ENCODE results near the gene CRTC1. TPM values are rescaled to one million over a fixed set of nuclear protein-coding genes. Genes with fewer than 3 reads are reported as not detected.

The CRTC1 gene
- total and polyA plus RNA-seq, 10 donors, result 3.1 to 15.7 (median 8.2) TPM

- H3K4me1 ChIP-seq, result peaks cover 8 to 66% (median 41%) of the 10 kb centered on the region in 6 donors
- H3K27me3 ChIP-seq (replicated peaks in 1 of 7), result no peaks in the 10 kb centered on the region
- H3K36me3 ChIP-seq, result peaks cover 0 to 2% (median 0%) of the 10 kb centered on the region in 6 donors
- intact Hi-C loops (cut with DNase I; ENCODE audit: low total_unique reads), result no loop called here
- no peak for DNase-seq
- TF ChIP-seq CTCF (IDR thresholded peaks at IDR 0.05 in 8 of 11, conservative IDR thresholded peaks at IDR 0.05 in 3 of 11), result peak in 1 of 11 experiments; percentile 10
- TF ChIP-seq POLR2AphosphoS5 (IDR thresholded peaks at IDR 0.05), result peak; percentile 50 to 68 (median 61)
- TF ChIP-seq POLR2A (IDR thresholded peaks at IDR 0.05), result no peak
- H3K9me3 ChIP-seq, result no peaks in the 10 kb centered on the region
- H3K27ac ChIP-seq, result peak overlapping the region in 2 of 8 donors; percentile 11 to 40
- no peak overlapping the region for H3K4me3 ChIP-seq
- 43 to 74% (median 64%) methylated on average over 16 to 19 of the region's 19 CpGs for WGBS, 5 donors
These were observed 27.0 kb upstream of the CRTC1 start for GRCh38 chr19:18656337-18657086.

GRCh38 chr19:18657590-18658365 lies 25.7 kb upstream of the CRTC1 start:
- Histone ChIP-seq H3K36me3 (peaks cover 0 to 6% (median 0%) of the 10 kb centered on the region in 6 donors), H3K9me3 (no peaks in the 10 kb centered on the region), H3K4me3 (no peak overlapping the region), H3K4me1 (peaks cover 8 to 63% (median 40%) of the 10 kb centered on the region in 6 donors), H3K27me3 (replicated peaks in 1 of 7) (no peaks in the 10 kb centered on the region), H3K27ac (peak overlapping the region in 5 of 8 donors; percentile 10 to 78 (median 69))
- intact Hi-C loops (cut with DNase I; ENCODE audit: low total_unique reads), result no loop called here
- no peak for TF ChIP-seq POLR2A (IDR thresholded peaks at IDR 0.05)
- peak in 2 of 3 donors; percentile 68 to 70 for TF ChIP-seq POLR2AphosphoS5 (IDR thresholded peaks at IDR 0.05)
- DNase-seq, result no peak
- 69 to 76% (median 72%) methylated on average over 15 to 20 of the region's 20 CpGs for WGBS, 5 donors

GRCh38 chr19:18658366-18658855 lies 25.1 kb upstream of the CRTC1 start:
- 81 to 96% (median 86%) methylated on average over 4 of the region's 4 CpGs for WGBS, 5 donors

More at GRCh38 chr19:18658366-18658855, 25.1 kb upstream of the CRTC1 start:
- peaks cover 8 to 70% (median 43%) of the 10 kb centered on the region in 6 donors for H3K4me1 ChIP-seq
- peaks cover 0 to 6% (median 0%) of the 10 kb centered on the region in 6 donors for H3K36me3 ChIP-seq
- no peaks in the 10 kb centered on the region for H3K9me3 ChIP-seq
- H3K4me3 ChIP-seq, result no peak overlapping the region
- no peaks in the 10 kb centered on the region for H3K27me3 ChIP-seq (replicated peaks in 1 of 7)
- DNase-seq, result no peak
- TF ChIP-seq POLR2AphosphoS5 (IDR thresholded peaks at IDR 0.05) (no peak), POLR2A (IDR thresholded peaks at IDR 0.05) (no peak), CTCF (IDR thresholded peaks at IDR 0.05 in 8 of 11, conservative IDR thresholded peaks at IDR 0.05 in 3 of 11) (no peak)
- intact Hi-C loops (cut with DNase I; ENCODE audit: low total_unique reads), result no loop called here
- peak overlapping the region in 5 of 8 donors; percentile 10 to 78 (median 69) for H3K27ac ChIP-seq
